OCI-LY7 (cell line): ENCODE measurements around the gene LYZL2. TPM values are rescaled to one million over a fixed set of nuclear protein-coding genes. Genes with fewer than 3 reads are reported as not detected.

Experiments
- BruUV-seq: library from RNA; stranded (reverse); fragments of 400-500 nt; replicated peaks from 2 replicates; lab custom pipeline; 2021; lab: Mats Ljungman, UMichigan
- CTCF ChIA-PET: fragments of 300-600 bp; sonication (Branson Sonifier 250); formaldehyde crosslinking; loops from one replicate; lab custom pipeline; 2022; ENCODE audit warnings: antibody characterized with exemption; ENCODE audit not compliant: unreplicated experiment; lab: Charles Lee
- POLR2A ChIA-PET: fragments of 300-600 bp; sonication (Branson Sonifier 250); formaldehyde crosslinking; loops from one replicate; lab custom pipeline; 2022; ENCODE audit warnings: antibody characterized with exemption; lab: Charles Lee
- DNase-seq: peaks from one replicate; pipeline ENCODE4 v3.0.0-alpha.2; 2015; ENCODE audit warnings: low spot score
- H2AFZ ChIP-seq: fragments of 200-600 bp; sonication (generic), shearing (Covaris generic); 2 replicates; pipeline ENCODE4 v1.6.1; 2014; ENCODE audit warnings: mild to moderate bottlenecking, antibody characterized with exemption, low read length, moderate library complexity
- H3K27ac ChIP-seq: fragments of 200-600 bp; sonication (generic); 2 replicates; pipeline ENCODE4 v1.5.1; 2014; ENCODE audit warnings: mixed run types, low read depth, mild to moderate bottlenecking, moderate library complexity, low read length, inconsistent platforms; ENCODE audit not compliant: poor library complexity, severe bottlenecking
- H3K36me3 ChIP-seq: fragments of 200-600 bp; sonication (generic); 2 replicates; pipeline ENCODE4 v1.6.1; 2014; ENCODE audit warnings: mild to moderate bottlenecking, antibody characterized with exemption, low read length, moderate library complexity, mixed read lengths; ENCODE audit not compliant: insufficient read depth
- H3K4me1 ChIP-seq: fragments of 200-600 bp; sonication (generic); 2 replicates; pipeline ENCODE4 v1.5.1; 2014; ENCODE audit warnings: mild to moderate bottlenecking, low read length; ENCODE audit not compliant: insufficient read depth, poor library complexity, severe bottlenecking
- H3K4me2 ChIP-seq: fragments of 200-600 bp; sonication (generic); 2 replicates; pipeline ENCODE4 v1.6.1; 2014; ENCODE audit warnings: mild to moderate bottlenecking, low read length
- H3K4me3 ChIP-seq: fragments of 200-600 bp; sonication (generic); 2 replicates; pipeline ENCODE4 v1.5.1; 2014; ENCODE audit warnings: mild to moderate bottlenecking, low read depth, low read length; ENCODE audit not compliant: poor library complexity, severe bottlenecking
- H3K79me2 ChIP-seq: fragments of 200-600 bp; sonication (generic); 2 replicates; pipeline ENCODE4 v1.6.1; 2016; ENCODE audit warnings: low read depth, mild to moderate bottlenecking, low read length, moderate library complexity, mixed read lengths; ENCODE audit not compliant: insufficient read depth
- H3K9me2 ChIP-seq: fragments of 200-600 bp; sonication (generic); 2 replicates; pipeline ENCODE4 v1.6.1; 2016; ENCODE audit warnings: mild to moderate bottlenecking, low read length, mixed read lengths; ENCODE audit not compliant: insufficient read depth
- H3K9me3 ChIP-seq: fragments of 200-600 bp; sonication (generic); 2 replicates; pipeline ENCODE4 v1.6.1; 2014; ENCODE audit warnings: mild to moderate bottlenecking, mixed run types, low read length, mixed read lengths
- H4K20me1 ChIP-seq: fragments of 200-600 bp; sonication (generic); 2 replicates; pipeline ENCODE4 v1.6.1; 2014; ENCODE audit warnings: mild to moderate bottlenecking, antibody characterized with exemption, low read length, moderate library complexity, mixed read lengths; ENCODE audit not compliant: insufficient read depth
- EZH2phosphoT487 ChIP-seq: fragments of 200-600 bp; sonication (generic); IDR thresholded peaks from 2 replicates; pipeline ENCODE4 v1.6.1; 2018; ENCODE audit warnings: low read depth, borderline replicate concordance, mild to moderate bottlenecking, mixed run types, antibody characterized with exemption, low read length, moderate library complexity, mixed read lengths
- intact Hi-C: fragments of 100-400 bp; cut with micrococcal nuclease; formaldehyde crosslinking; loops from one replicate; pipeline ENCODE4 v1.10.0; 2022; ENCODE audit not compliant: unreplicated experiment
- total RNA-seq, 2 experiments: library from RNA; depleted of rRNA in 1 of 2; stranded (reverse); fragments of >200 nt in 1 of 2; shearing (Covaris generic) in 1 of 2; gene quantifications; 2 replicates each; pipeline ENCODE4 v1.2.3, GENCODE V29; 2014 to 2022
- TF ChIP-seq, protein P1 (sequence below): fragments of 200-600 bp; sonication (generic); conservative IDR thresholded peaks from 2 replicates; pipeline ENCODE4 v1.5.1; 2014; ENCODE audit warnings: mild to moderate bottlenecking, antibody characterized with exemption, low read length, moderate library complexity, mixed read lengths

The LYZL2 gene
- total RNA-seq, 2 experiments from 2014 or later = not detected

- ChIA-PET POLR2A (no interaction called here), CTCF (no interaction called here)
- Histone ChIP-seq H3K4me2 (peak overlapping the region; percentile 50), H3K9me3 (no peaks in the 10 kb centered on the region), H3K27ac (no peak overlapping the region), H2AFZ (peak overlapping the region; percentile 52), H3K4me1 (peaks cover 22% of the 10 kb centered on the region), H3K4me3 (no peak overlapping the region), H3K79me2 (no peaks in the 10 kb centered on the region), H4K20me1 (no peaks in the 10 kb centered on the region), H3K9me2 (no peaks in the 10 kb centered on the region), H3K36me3 (no peaks in the 10 kb centered on the region)
- peak; percentile 76 for DNase-seq
- TF ChIP-seq, protein P1, sequence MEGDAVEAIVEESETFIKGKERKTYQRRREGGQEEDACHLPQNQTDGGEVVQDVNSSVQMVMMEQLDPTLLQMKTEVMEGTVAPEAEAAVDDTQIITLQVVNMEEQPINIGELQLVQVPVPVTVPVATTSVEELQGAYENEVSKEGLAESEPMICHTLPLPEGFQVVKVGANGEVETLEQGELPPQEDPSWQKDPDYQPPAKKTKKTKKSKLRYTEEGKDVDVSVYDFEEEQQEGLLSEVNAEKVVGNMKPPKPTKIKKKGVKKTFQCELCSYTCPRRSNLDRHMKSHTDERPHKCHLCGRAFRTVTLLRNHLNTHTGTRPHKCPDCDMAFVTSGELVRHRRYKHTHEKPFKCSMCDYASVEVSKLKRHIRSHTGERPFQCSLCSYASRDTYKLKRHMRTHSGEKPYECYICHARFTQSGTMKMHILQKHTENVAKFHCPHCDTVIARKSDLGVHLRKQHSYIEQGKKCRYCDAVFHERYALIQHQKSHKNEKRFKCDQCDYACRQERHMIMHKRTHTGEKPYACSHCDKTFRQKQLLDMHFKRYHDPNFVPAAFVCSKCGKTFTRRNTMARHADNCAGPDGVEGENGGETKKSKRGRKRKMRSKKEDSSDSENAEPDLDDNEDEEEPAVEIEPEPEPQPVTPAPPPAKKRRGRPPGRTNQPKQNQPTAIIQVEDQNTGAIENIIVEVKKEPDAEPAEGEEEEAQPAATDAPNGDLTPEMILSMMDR = peak; percentile 30; the same call in 1 of the 2 replicates
- no peak for TF ChIP-seq EZH2phosphoT487
- BruUV-seq = no TSS peak
- intact Hi-C loops = no loop called here
These were observed 42.0 kb downstream of the LYZL2 start for GRCh38 chr10:30587522-30588031.

DNA sequence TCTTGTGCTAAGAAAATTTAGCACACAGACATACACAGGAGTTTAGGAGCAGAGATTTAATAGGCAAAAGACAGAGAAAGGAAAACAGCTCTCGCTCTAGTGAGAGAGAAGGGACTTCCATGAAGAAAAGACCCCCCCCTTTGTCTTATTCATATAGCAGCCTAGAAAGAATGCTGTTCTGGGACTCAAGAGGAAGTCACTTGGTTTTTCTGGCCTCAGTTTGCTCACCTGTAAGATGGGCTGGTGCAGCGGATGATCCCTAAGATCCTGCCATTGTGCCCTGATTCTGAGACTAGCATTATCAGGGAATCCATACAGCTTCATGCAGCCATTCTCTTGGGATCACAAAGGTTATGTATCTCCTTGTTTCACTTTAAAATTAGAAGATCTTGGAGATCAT lies 42.7 kb downstream of the LYZL2 start:
- Histone ChIP-seq H3K36me3 (no peaks in the 10 kb centered on the region), H3K9me2 (no peaks in the 10 kb centered on the region), H3K79me2 (no peaks in the 10 kb centered on the region), H3K27ac (no peak overlapping the region), H3K4me1 (peaks cover 22% of the 10 kb centered on the region), H3K9me3 (no peaks in the 10 kb centered on the region), H3K4me2 (peak overlapping the region; percentile 50; the same call in 1 of the 2 replicates), H3K4me3 (no peak overlapping the region), H4K20me1 (no peaks in the 10 kb centered on the region), H2AFZ (no peak overlapping the region)
- no TSS peak for BruUV-seq
- DNase-seq = no peak
- ChIA-PET CTCF (no interaction called here), POLR2A (no interaction called here)
- intact Hi-C loops = no loop called here
- TF ChIP-seq EZH2phosphoT487 = no peak
- TF ChIP-seq, protein P1 = no peak

- CTCF ChIA-PET = interaction anchor here (0.7 kb wide), 1 partner anchor 469 kb away, joined by 3 read pairs; no protein-coding TSS in a partner anchor
- H3K27ac ChIP-seq = no peak overlapping the region
- intact Hi-C loops = no loop called here
These were observed 45.7 kb downstream of the LYZL2 start for GRCh38 chr10:30583778-30584415.

More at GRCh38 chr10:30583778-30584415, 45.7 kb downstream of the LYZL2 start:
- Histone ChIP-seq H3K9me3 (no peaks in the 10 kb centered on the region), H3K36me3 (no peaks in the 10 kb centered on the region), H3K4me3 (peak overlapping the region; percentile 60), H3K4me1 (peaks cover 22% of the 10 kb centered on the region), H4K20me1 (no peaks in the 10 kb centered on the region), H3K4me2 (peak overlapping the region; percentile 72), H3K79me2 (no peaks in the 10 kb centered on the region), H3K9me2 (no peaks in the 10 kb centered on the region), H2AFZ (peak overlapping the region; percentile 95)
- POLR2A ChIA-PET = interaction anchor here (0.6 to 0.8 kb wide), 4 partner anchors 66 to 828 kb away, joined by 3 to 8 read pairs (median 3); no protein-coding TSS in a partner anchor
- DNase-seq = peak; percentile 39
- BruUV-seq = no TSS peak
- TF ChIP-seq, protein P1 = no peak
- TF ChIP-seq EZH2phosphoT487 = no peak
